A549 (cell line): ENCODE measurements around the gene DGKH. TPM values are rescaled to one million over a fixed set of nuclear protein-coding genes. Genes with fewer than 3 reads are reported as not detected.

Source experiments
- ATAC-seq, 2 experiments: fragments of 200-7000 bp in 1 of 2; fragments of >200 bp in 1 of 2; cut with Nextera tagmentation in 1 of 2; cut with Tn5 transposase in 1 of 2; 3 replicates each; pipeline versions ENCODE4 v1.8.0 to v1.9.1; 2018 to 2020; ENCODE audit warnings: mild to moderate bottlenecking in 1 of 2, moderate library complexity in 1 of 2
- CTCF ChIA-PET: fragments of 300-600 bp; sonication (Branson Sonifier 250); formaldehyde crosslinking; extraction: SDS; loops from one replicate; lab custom pipeline; 2021; ENCODE audit warnings: antibody characterized with exemption, inconsistent platforms; lab: Yijun Ruan, JAX
- POLR2A ChIA-PET: fragments of 350-600 bp; formaldehyde crosslinking; extraction: SDS; loops from one replicate; lab custom pipeline; 2021; ENCODE audit warnings: antibody characterized with exemption, inconsistent platforms; lab: Yijun Ruan, JAX
- DNase-seq, 2 experiments: peaks; one replicate each; pipeline versions ENCODE4 v3.0.0 to v3.0.0-alpha.2; 2011 to 2016; ENCODE audit warnings: low read depth in 1 of 2, low spot score in 1 of 2
- FAIRE-seq: peaks from 2 replicates; lab custom pipeline; 2011; peaks lifted over from hg19 to GRCh38; lab: Jason Lieb, UNC
- H3K27ac ChIP-seq, 2 experiments: fragments of >200 bp; sonication (Bioruptor Twin); formaldehyde crosslinking; 3 replicates each; pipeline ENCODE4 v1.5.1; 2016 to 2017
- H3K4me1 ChIP-seq: fragments of >200 bp; sonication (Bioruptor Twin); formaldehyde crosslinking; 3 replicates; pipeline ENCODE4 v1.6.1; 2016
- H3K4me2 ChIP-seq: fragments of >200 bp; sonication (Bioruptor Twin); formaldehyde crosslinking; 3 replicates; pipeline ENCODE4 v1.6.1; 2016
- H3K4me3 ChIP-seq: fragments of >200 bp; sonication (Bioruptor Twin); formaldehyde crosslinking; 3 replicates; pipeline ENCODE4 v1.5.1; 2016
- H3K9me3 ChIP-seq: fragments of >200 bp; sonication (Bioruptor Twin); formaldehyde crosslinking; 3 replicates; pipeline ENCODE4 v1.6.1; 2016
- ATOH8 ChIP-seq: fragments of 250-450 bp; sonication (Bioruptor Pico); IDR thresholded peaks from 2 replicates; pipeline ENCODE4 v1.5.0; 2020; ENCODE audit warnings: low read depth, mild to moderate bottlenecking, moderate library complexity
- CBX8 ChIP-seq: fragments of 200-600 bp; sonication (generic); IDR thresholded peaks from 2 replicates; pipeline ENCODE4 v1.6.1; 2016
- CHD2 ChIP-seq: fragments of 150-350 bp; IDR thresholded peaks from 2 replicates; pipeline ENCODE4 v1.6.1; 2014; ENCODE audit warnings: low read length; ENCODE audit not compliant: partially characterized antibody
- FOSL2 ChIP-seq, 2 experiments: fragments of 450-650 bp in 1 of 2; fragments of >200 bp in 1 of 2; sonication (Bioruptor Twin) in 1 of 2; formaldehyde crosslinking; IDR thresholded peaks; 2 replicates each; pipeline versions ENCODE4 v1.5.0 to v1.6.1; 2016 to 2020; ENCODE audit warnings: mild to moderate bottlenecking in 1 of 2, moderate library complexity in 1 of 2
- HDAC2 ChIP-seq: fragments of 200-600 bp; sonication (generic); IDR thresholded peaks from 2 replicates; pipeline ENCODE4 v1.6.1; 2016
- HES2 ChIP-seq: fragments of >200 bp; sonication (Bioruptor Twin); formaldehyde crosslinking; IDR thresholded peaks from 2 replicates; pipeline ENCODE4 v1.6.1; 2016
- HOXB13 ChIP-seq: fragments of 250-450 bp; sonication (Bioruptor Pico); IDR thresholded peaks from 2 replicates; pipeline ENCODE4 v1.5.0; 2020; ENCODE audit warnings: low read depth, mild to moderate bottlenecking, moderate library complexity
- MAX ChIP-seq: IDR thresholded peaks from 2 replicates; pipeline ENCODE4 v1.6.1; 2012
- NR3C1 ChIP-seq: fragments of >200 bp; sonication (Bioruptor Twin); formaldehyde crosslinking; IDR thresholded peaks from 3 replicates; pipeline ENCODE4 v1.6.1; 2017
- RARB ChIP-seq: fragments of 250-450 bp; sonication (Bioruptor Pico); IDR thresholded peaks from 2 replicates; pipeline ENCODE4 v1.8.0; 2021; ENCODE audit warnings: mild to moderate bottlenecking, moderate library complexity
- RCOR1 ChIP-seq: fragments of 150-350 bp; IDR thresholded peaks from 2 replicates; pipeline ENCODE4 v1.6.1; 2014; ENCODE audit warnings: antibody characterized with exemption, low read length, low read depth
- SMC3 ChIP-seq: fragments of >200 bp; sonication (Bioruptor Twin); formaldehyde crosslinking; IDR thresholded peaks from 3 replicates; pipeline ENCODE4 v1.6.1; 2018; ENCODE audit warnings: inconsistent platforms
- WGBS: methylation state at CpG from one replicate; pipeline ENCODE4 v1.1.6; 2017; ENCODE audit errors: missing lambda C conversion rate; 5-methylcytosine and 5-hydroxymethylcytosine counted together
- polyA plus RNA-seq, 4 experiments: library from polyadenylated mRNA; depleted of rRNA in 3 of 4; stranded (reverse); fragments of >200 nt; fragmentation: RNase III in 1 of 4; extraction: RNeasy Plus Mini Kit Qiagen cat#74134 plus additional on column Dnase treatment in 1 of 4; gene quantifications; 2 replicates in 3 of 4; 3 replicates in 1 of 4; pipeline ENCODE4 v1.2.3, GENCODE V29; 2011 to 2017
- TF ChIP-seq, protein P1 (sequence below): fragments of 150-350 bp; IDR thresholded peaks from 2 replicates; pipeline ENCODE4 v1.6.1; 2014; ENCODE audit warnings: low read depth, mild to moderate bottlenecking, low read length
- TF ChIP-seq, protein P2 (sequence below): IDR thresholded peaks from 2 replicates; pipeline ENCODE4 v1.6.1; 2012; ENCODE audit warnings: low read depth, borderline replicate concordance
- TF ChIP-seq, protein P3 (sequence below): fragments of 200-600 bp; sonication (generic); IDR thresholded peaks from 2 replicates; pipeline ENCODE4 v1.6.1; 2016; ENCODE audit warnings: antibody characterized with exemption, mild to moderate bottlenecking, moderate library complexity
- TF ChIP-seq, protein P4 (sequence below): fragments of >200 bp; sonication (Bioruptor Twin); formaldehyde crosslinking; IDR thresholded peaks from 3 replicates; pipeline ENCODE4 v1.6.1; 2016

Gene DGKH
- polyA plus RNA-seq, 2 of the 4 experiments (the other 2 are of a cell fraction): 3.8 to 6.7 TPM

DNA sequence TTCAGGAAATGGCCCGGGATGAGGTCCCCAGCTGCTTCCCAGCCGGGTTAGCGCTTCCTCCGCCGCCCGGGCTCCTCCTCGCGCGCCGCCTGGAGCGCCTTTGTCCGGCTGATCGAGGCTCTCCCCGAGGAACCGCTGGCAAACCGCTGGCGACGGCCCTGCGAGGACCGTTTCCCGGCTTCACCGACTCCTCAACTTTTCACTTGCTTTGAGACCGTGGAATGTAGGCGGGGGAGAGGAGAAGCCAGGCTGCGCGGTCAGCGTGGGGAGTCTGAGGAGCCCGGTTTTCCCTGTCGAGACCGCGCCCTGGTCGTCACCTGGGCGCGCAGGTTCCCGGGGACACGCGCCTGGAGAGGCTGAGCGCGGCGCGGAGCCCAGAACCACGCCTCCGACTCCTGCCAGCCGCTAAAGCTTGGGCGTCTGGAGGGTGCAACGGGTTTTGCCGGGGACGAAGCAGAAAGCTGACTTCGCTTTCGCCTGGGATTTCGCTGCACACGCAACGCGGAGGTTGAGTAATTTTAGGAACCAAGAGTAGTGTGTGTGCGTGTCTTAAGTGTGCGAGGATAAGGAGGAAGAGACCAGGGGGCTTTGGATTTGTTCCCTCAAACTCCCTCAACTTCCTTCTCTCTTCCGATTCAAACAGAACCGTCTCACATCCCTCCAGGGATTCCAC, 7.3 kb upstream of the DGKH start:
- no peak for FAIRE-seq
- CTCF ChIA-PET: interaction anchor here (0.7 to 4.0 kb wide), 9 partner anchors 63 to 373 kb away, joined by 3 to 24 read pairs (median 3); no protein-coding TSS in a partner anchor

More for the DNA sequence above, 7.3 kb upstream of the DGKH start:
- POLR2A ChIA-PET: interaction anchor here (1.1 to 2.1 kb wide), 2 partner anchors 80 to 372 kb away, joined by 5 to 9 read pairs; partner anchors contain the start of gene VWA8
- peak; percentile 69 to 75 for ATAC-seq
- Histone ChIP-seq H3K9me3 (peaks cover 6% of the 10 kb centered on the region; the same call in 1 of the 3 replicates), H3K4me3 (peak overlapping the region; percentile 63), H3K27ac (peak overlapping the region; percentile 84 to 100)
- no peak for TF ChIP-seq CHD2
- TF ChIP-seq, protein P1, sequence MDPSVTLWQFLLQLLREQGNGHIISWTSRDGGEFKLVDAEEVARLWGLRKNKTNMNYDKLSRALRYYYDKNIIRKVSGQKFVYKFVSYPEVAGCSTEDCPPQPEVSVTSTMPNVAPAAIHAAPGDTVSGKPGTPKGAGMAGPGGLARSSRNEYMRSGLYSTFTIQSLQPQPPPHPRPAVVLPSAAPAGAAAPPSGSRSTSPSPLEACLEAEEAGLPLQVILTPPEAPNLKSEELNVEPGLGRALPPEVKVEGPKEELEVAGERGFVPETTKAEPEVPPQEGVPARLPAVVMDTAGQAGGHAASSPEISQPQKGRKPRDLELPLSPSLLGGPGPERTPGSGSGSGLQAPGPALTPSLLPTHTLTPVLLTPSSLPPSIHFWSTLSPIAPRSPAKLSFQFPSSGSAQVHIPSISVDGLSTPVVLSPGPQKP: no peak
- TF ChIP-seq SMC3: no peak
- no peak for TF ChIP-seq HOXB13 (CRISPR knock-in tag)
- TF ChIP-seq, protein P2, sequence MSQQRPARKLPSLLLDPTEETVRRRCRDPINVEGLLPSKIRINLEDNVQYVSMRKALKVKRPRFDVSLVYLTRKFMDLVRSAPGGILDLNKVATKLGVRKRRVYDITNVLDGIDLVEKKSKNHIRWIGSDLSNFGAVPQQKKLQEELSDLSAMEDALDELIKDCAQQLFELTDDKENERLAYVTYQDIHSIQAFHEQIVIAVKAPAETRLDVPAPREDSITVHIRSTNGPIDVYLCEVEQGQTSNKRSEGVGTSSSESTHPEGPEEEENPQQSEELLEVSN: peak; percentile 24; the same call in 1 of the 2 replicates
- no peak for TF ChIP-seq ATOH8 (CRISPR knock-in tag)
- TF ChIP-seq HES2: no peak
- TF ChIP-seq FOSL2 (IDR thresholded peaks at IDR 0.05): no peak
- TF ChIP-seq FOSL2 (CRISPR knock-in tag; IDR thresholded peaks at IDR 0.05): no peak
- TF ChIP-seq NR3C1: no peak
- TF ChIP-seq, protein P3, sequence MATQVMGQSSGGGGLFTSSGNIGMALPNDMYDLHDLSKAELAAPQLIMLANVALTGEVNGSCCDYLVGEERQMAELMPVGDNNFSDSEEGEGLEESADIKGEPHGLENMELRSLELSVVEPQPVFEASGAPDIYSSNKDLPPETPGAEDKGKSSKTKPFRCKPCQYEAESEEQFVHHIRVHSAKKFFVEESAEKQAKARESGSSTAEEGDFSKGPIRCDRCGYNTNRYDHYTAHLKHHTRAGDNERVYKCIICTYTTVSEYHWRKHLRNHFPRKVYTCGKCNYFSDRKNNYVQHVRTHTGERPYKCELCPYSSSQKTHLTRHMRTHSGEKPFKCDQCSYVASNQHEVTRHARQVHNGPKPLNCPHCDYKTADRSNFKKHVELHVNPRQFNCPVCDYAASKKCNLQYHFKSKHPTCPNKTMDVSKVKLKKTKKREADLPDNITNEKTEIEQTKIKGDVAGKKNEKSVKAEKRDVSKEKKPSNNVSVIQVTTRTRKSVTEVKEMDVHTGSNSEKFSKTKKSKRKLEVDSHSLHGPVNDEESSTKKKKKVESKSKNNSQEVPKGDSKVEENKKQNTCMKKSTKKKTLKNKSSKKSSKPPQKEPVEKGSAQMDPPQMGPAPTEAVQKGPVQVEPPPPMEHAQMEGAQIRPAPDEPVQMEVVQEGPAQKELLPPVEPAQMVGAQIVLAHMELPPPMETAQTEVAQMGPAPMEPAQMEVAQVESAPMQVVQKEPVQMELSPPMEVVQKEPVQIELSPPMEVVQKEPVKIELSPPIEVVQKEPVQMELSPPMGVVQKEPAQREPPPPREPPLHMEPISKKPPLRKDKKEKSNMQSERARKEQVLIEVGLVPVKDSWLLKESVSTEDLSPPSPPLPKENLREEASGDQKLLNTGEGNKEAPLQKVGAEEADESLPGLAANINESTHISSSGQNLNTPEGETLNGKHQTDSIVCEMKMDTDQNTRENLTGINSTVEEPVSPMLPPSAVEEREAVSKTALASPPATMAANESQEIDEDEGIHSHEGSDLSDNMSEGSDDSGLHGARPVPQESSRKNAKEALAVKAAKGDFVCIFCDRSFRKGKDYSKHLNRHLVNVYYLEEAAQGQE: no peak
- TF ChIP-seq HDAC2: 0 out of 2 replicates have a peak, but pooled peaks have one; percentile 48
- TF ChIP-seq RCOR1: no peak
- peak; percentile 8; the same call in 1 of the 2 replicates for TF ChIP-seq MAX
- no peak for TF ChIP-seq RARB (CRISPR knock-in tag)
- TF ChIP-seq, protein P4, sequence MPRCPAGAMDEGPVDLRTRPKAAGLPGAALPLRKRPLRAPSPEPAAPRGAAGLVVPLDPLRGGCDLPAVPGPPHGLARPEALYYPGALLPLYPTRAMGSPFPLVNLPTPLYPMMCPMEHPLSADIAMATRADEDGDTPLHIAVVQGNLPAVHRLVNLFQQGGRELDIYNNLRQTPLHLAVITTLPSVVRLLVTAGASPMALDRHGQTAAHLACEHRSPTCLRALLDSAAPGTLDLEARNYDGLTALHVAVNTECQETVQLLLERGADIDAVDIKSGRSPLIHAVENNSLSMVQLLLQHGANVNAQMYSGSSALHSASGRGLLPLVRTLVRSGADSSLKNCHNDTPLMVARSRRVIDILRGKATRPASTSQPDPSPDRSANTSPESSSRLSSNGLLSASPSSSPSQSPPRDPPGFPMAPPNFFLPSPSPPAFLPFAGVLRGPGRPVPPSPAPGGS: no peak
- TF ChIP-seq CBX8: no peak
- TF ChIP-seq, all 56 proteins: peak for 3
- Histone ChIP-seq H3K4me2 (peak overlapping the region; percentile 69), H3K4me1 (peaks cover 9% of the 10 kb centered on the region; the same call in 2 of the 3 replicates)
- peak; percentile 16 to 61 for DNase-seq
- under 1% methylated on average over 16 of the region's 58 CpGs for WGBS
